Erythroblast (primary cell): ENCODE results near the gene AEBP1.

Source experiments
- GATA1 ChIP-seq: IDR thresholded peaks from 2 replicates; pipeline ENCODE4 v1.6.1; 2011; ENCODE audit warnings: low read depth, mild to moderate bottlenecking, control low read depth, low read length, moderate library complexity
- POLR2A ChIP-seq: IDR thresholded peaks from 2 replicates; pipeline ENCODE4 v1.6.1; 2011; ENCODE audit warnings: mild to moderate bottlenecking, low read length

DNA sequence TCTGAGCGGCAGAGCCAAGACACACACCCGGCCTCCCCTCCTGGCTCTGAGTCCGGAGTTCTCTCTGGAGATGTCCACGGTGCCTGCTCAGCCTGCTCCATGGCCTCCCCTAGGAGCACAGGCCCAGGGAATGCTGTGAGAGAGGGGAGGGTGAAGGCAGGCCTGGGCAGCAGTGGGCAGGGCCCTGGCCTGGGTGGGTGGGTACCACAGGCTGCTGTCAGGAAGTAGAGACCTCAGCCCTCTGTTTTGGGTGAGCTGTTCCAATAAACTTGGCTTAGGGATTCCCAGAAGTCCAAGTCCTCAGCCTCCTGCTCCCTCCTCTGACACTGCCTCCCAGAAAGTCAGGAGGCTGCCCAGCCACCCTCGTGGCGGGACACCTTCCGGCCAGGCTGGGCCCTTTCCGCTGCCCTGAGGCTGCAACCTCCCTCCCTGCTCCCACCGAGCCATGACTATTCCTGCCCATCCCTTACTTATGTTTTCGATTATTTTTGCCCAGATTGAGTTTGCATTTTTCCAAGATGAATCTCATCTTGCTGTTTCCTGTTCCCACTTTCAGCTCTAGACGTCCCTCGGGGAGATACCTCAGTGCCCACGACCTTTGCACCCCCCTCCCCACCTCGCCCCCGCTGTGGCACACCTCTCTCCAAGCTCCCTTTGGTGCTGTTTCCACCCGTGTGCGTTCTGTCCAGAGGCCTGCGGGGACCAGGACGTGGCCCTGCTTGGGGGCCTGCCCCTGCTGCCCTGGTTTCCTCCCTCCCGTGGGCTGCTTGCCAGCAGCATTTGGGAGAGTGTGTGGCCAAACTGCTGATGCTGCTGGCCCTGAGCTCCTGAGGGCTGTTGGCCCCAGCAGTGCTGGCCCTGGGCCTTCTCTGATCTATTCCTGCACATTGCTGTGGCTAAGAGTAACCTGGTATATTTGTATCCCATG lies 16.0 kb upstream of the AEBP1 start:
- TF ChIP-seq POLR2A (no peak), GATA1 (no peak)
